GM06990 (cell line): ENCODE measurements around the gene ZNF772.

Source experiments
- DNase-seq: peaks from one replicate; pipeline ENCODE4 v3.0.0-alpha.2; 2011; ENCODE audit not compliant: insufficient read length; ENCODE audit errors: extremely low read depth
- H3K27me3 ChIP-seq: replicated peaks from 2 replicates; pipeline ENCODE4 v1.6.0; 2011; ENCODE audit warnings: low read length; ENCODE audit not compliant: control insufficient read depth, insufficient read depth
- H3K36me3 ChIP-seq: 2 replicates; pipeline ENCODE4 v1.5.1; 2011; ENCODE audit warnings: low read length; ENCODE audit not compliant: control insufficient read depth, insufficient read depth
- H3K4me3 ChIP-seq: replicated peaks from 2 replicates; pipeline ENCODE4 v1.5.1; 2011; ENCODE audit warnings: low read depth, mild to moderate bottlenecking, control low read depth, low read length
- CTCF ChIP-seq: IDR thresholded peaks from 2 replicates; pipeline ENCODE4 v1.5.1; 2011; ENCODE audit warnings: low read length, control low read depth, mild to moderate bottlenecking, inconsistent platforms; ENCODE audit not compliant: insufficient read depth, poor library complexity, severe bottlenecking

Gene ZNF772

GRCh38 chr19:57443121-57443696, 34.2 kb downstream of the ZNF772 start:
- no peaks in the 10 kb centered on the region for H3K27me3 ChIP-seq
- H3K4me3 ChIP-seq, result no peak overlapping the region
- TF ChIP-seq CTCF, result no peak
- peaks cover 6% of the 10 kb centered on the region for H3K36me3 ChIP-seq
- DNase-seq, result no peak

- no peak for DNase-seq
- TF ChIP-seq CTCF, result no peak
Observed at GRCh38 chr19:57441979-57442752, 35.2 kb downstream of the ZNF772 start.

GRCh38 chr19:57438925-57439324, 38.4 kb downstream of the ZNF772 start:
- Histone ChIP-seq H3K4me3 (no peak overlapping the region), H3K27me3 (no peaks in the 10 kb centered on the region), H3K36me3 (peaks cover 4% of the 10 kb centered on the region)
- no peak for DNase-seq
- no peak for TF ChIP-seq CTCF

More at GRCh38 chr19:57441979-57442752, 35.2 kb downstream of the ZNF772 start:
- no peaks in the 10 kb centered on the region for H3K27me3 ChIP-seq
- H3K4me3 ChIP-seq, result no peak overlapping the region
- peaks cover 6% of the 10 kb centered on the region for H3K36me3 ChIP-seq

- TF ChIP-seq CTCF, result no peak
- Histone ChIP-seq H3K4me3 (no peak overlapping the region), H3K36me3 (no peaks in the 10 kb centered on the region; the same call in none of the 2 replicates), H3K27me3 (no peaks in the 10 kb centered on the region)
- DNase-seq, result no peak
Observed at GRCh38 chr19:57437931-57438330, 39.4 kb downstream of the ZNF772 start.

- peak overlapping the region; percentile 85 for H3K4me3 ChIP-seq
- no peak for TF ChIP-seq CTCF
- no peak for DNase-seq
- no peaks in the 10 kb centered on the region for H3K27me3 ChIP-seq
- no peaks in the 10 kb centered on the region; the same call in none of the 2 replicates for H3K36me3 ChIP-seq
Observed at GRCh38 chr19:57436417-57436816, 40.9 kb downstream of the ZNF772 start.
